GM18909 (cell line): ENCODE data around the gene ACKR3.

Experiments used
- ATAC-seq: cut with Tn5 transposase; IDR thresholded peaks from one replicate; pipeline ENCODE4 v1.9.1; 2021; ENCODE audit warnings: mild to moderate bottlenecking; ENCODE audit not compliant: unreplicated experiment, poor library complexity

The ACKR3 gene

DNA sequence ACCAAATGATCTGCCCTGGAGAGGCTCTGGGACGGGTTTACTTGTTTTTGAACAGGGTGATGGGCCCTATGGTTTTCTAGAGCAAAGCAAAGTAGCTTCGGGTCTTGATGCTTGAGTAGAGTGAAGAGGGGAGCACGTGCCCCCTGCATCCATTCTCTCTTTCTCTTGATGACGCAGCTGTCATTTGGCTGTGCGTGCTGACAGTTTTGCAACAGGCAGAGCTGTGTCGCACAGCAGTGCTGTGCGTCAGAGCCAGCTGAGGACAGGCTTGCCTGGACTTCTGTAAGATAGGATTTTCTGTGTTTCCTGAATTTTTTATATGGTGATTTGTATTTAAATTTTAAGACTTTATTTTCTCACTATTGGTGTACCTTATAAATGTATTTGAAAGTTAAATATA is 11.9 kb downstream of the ACKR3 start:
- no peak for ATAC-seq

DNA sequence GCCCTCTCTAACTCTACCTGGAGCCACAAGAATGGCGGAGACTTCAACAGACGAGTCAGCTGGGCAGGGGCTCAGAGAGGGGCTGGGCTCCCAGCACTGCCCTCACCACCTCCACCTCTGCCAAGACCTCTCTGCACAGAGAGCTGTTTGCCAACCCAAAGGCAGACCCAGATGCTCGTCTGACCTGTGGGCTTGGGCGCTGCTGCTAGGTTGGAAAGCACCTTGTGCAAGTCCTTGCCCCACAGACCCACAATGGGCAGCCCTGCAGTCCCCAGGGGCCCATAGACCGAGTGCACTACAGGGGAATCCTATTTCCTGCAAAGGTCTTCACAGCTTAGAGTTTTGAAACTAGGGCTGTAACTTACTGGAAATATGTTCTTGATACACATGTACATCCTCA is 13.3 kb downstream of the ACKR3 start:
- ATAC-seq, result no peak

GRCh38 chr2:236583621-236584203 is 14.1 kb downstream of the ACKR3 start:
- no peak for ATAC-seq

GRCh38 chr2:236584521-236585384 is 15.1 kb downstream of the ACKR3 start:
- no peak for ATAC-seq

GRCh38 chr2:236585966-236586365 is 16.3 kb downstream of the ACKR3 start:
- no peak for ATAC-seq

DNA sequence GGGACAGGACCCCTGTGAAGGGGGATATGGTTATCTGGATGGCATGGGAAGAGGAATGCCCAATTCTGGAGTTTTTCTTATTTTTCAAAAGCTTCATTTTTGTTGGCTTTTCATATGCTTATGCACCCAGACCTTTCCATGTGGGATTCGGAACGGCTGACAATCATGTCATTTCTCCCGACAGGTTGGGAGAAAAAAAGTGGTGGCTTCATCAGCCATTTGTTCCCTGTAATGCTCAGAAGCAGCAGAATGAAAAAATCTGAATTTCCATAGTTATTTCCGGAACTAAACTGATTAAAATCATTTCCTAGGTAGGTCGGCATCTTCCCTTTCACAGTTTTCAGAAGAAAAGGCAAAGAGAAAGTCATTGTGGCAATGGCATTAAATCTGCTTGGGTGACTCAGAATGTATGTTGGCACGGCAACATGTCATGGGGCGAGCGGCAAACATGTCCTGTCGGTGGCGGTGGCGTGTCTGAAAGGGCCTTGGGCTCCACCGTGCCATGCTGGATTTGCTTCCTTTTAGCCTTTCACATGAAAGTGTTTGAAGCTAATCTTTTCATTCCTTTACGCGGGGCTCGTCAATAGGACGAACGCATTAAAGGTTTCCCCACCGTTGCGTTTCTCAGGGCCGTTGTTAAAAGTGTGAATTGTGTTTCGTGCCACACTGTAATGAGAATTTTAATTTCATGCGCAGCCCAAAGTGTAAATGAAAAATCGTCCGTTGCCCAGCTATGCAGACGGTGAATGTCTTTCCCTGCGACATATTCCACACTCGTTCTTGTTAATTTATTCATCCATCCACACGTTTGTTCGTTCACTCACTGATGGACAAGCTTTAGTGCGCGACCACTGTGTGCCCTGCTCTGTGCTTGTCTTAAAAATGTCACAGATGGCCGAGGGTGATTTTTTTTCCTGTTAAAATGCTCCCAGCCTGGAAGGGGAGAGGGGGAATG is 18.5 kb downstream of the ACKR3 start:
- no peak for ATAC-seq

DNA sequence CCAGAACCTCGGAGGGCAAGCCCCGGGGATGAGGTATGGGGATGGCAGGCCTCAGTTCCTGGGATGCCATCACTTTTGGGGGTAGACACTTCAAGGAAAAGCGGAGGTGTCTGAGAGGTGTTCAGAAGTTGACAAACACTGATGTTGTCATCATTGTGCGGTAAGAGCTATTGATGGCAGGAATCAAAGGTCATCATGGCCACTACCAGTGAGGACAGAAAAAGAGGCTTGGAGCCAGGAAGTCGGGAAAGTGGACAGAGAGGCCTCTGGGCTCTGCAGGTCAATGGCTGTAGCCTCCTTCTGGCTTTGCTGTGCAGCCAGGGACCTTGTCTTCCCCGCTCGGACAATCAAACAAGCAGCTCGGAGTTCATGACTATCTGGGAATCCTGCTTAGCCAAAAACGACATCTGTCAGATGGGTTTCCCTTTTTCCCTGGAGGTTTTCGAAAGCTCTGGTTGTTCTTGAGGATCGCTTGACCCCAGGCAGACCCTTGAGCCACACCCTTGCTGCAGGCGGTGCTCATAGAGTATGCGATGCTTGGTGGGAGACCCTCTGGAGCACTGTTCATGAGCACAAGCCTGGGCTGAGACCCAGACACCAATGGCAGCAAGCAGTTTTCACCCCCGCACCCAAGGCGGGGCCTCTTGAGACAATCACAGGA is 19.4 kb downstream of the ACKR3 start:
- ATAC-seq, result no peak

GRCh38 chr2:236590846-236591245 is 21.2 kb downstream of the ACKR3 start:
- no peak for ATAC-seq

DNA sequence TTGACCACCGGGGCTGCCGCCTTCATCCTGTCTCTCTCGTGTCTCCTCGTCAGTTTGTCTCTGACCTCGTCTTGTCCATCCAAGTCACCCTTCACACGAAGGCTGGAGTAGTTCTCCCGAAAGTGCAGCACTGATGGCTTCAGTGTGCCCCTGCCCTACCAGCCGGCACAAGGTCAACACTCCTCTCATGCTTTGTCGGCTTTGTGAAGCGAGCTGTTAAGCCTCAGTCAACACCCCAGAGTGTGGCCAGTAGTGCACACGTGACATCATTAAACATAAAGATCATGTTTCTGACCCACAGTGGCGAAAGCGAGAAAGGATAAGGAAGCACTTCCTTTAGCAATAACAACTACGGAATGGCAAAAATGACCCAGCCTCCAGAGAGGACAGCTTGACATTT is 23.2 kb downstream of the ACKR3 start:
- ATAC-seq, result no peak

DNA sequence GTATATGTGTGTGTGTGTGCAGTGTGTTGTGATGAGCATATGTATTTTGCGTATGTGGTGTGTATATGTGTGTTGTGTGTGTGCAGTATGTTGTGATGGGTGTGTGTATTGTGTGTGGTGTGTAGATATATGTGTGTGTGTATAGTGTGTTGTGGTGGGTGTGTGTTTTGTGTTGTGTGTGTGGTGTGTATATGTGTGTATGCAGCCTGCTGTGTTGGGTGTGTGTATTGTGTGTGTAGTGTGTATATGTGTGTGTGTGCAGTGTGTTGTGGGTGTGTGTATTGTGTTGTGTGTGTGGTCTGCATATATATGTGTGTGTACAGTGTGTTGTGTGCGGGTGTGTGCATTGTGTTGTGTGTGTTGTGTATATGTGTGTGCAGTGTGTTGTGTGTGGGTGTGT is 23.9 kb downstream of the ACKR3 start:
- no peak for ATAC-seq

- ATAC-seq, result no peak
Observed at GRCh38 chr2:236593956-236594355, 24.3 kb downstream of the ACKR3 start.

- ATAC-seq, result no peak
Observed at GRCh38 chr2:236597629-236598028, 28.0 kb downstream of the ACKR3 start.

DNA sequence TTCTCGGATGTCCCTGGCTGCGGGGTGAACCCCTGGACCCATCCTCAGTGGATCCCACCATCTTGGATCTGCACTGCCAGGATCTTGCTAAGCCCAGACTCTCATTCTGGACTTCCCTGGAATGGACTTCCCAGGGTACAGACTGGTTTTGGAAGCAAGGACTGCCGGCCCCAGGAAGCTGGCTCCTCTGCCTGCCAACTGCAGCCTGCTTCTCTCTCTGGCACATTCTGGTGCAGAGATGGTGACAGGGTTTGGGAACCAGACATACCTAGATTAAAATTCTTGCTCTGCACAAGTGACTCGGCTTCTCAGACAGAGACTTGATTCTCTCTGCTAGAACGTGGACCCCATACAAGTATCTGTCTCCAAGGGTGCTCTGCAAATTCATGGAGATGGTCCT is 29.4 kb downstream of the ACKR3 start:
- ATAC-seq, result no peak

DNA sequence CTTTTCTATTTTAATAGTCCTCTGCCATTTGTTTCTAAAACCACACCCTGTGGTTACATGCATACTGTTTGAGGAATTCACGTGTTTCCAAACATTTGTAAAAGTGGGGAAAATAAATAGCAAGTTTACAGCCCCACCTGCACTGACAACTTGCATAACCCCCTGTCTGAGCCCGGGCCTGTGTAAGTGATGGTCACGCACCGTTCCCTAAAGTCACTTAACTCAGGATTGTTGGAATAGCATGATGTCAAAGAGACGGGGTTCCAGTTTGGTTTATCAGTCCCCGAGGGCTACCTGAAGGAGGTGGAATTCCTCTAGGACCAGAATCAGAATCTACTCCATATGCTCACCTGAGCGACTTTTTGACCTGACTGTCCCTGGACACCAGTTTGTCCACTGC is 30.5 kb downstream of the ACKR3 start:
- ATAC-seq, result no peak

DNA sequence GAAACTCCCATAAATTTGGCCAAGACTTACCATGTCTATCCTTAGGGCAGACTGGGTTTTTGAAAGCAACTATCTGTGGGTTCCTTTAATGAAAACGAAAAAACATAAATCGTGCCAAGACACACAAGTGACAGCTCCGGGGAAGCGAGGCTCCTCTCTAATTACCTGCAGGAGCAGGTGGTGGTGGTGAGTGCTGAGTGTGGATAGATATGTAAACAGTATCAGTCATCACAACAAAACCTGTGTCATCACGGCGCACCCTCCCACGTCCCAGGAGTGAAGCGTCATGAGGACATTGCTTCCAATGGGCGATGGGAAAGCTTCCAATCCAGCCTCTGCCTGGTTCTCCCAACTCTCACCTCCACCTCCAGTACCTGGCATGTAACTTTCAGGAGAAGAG is 31.3 kb downstream of the ACKR3 start:
- no peak for ATAC-seq

DNA sequence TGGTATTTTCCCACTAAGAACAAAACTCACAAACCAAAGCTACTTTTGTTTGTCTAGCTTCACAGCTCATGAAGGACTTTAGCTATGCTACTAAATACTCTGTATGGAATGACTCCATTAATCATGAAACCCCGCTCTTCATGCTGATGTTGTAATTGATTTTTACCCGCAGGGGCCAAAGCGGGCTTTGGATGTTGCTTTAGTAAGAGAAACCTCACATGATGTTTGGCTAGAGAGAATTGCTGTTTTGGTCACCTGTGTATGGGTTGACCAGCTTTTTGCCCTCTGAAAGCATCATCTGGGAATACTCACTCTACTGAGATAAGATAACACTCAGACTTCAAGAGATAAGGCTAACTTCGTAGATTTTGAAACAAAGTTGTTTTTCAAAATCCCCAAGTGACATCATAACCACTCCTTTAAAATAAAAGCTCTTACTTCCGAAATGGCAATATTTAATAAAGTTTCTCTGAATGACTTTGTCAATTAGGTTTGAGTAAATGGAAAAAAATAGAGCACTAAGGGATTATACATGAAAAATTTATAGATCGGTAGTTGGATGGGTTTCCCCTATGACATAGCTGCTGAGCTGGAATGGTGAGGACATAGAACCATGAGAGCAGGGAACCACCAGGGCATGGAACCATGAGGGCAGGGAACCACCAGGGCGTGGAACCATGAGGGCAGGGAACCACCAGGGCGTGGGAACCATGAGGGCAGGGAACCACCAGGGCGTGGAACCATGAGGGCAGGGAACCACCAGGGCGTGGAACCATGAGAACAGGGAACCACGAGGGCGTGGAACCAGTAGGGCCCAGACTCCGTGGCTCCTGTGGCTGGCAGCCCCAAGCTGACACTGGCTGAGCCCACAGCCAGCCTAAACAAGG is 31.9 kb downstream of the ACKR3 start:
- no peak for ATAC-seq

GRCh38 chr2:236602678-236603077 is 33.1 kb downstream of the ACKR3 start:
- no peak for ATAC-seq

GRCh38 chr2:236603361-236604015 is 33.9 kb downstream of the ACKR3 start:
- ATAC-seq, result no peak
